ENCODE data around the gene MAX.

Gene MAX

GRCh38 chr14:65054471-65055085 lies 47.7 kb downstream of the MAX start:
- no peak for TF ChIP-seq CTCF (IDR thresholded peaks at IDR 0.05; ENCODE audit: low read depth, low read length)
- no peak overlapping the region for H3K4me3 ChIP-seq (ENCODE audit: low read depth, low read length)

- TF ChIP-seq CTCF (IDR thresholded peaks at IDR 0.05; ENCODE audit: low read depth, low read length): no peak
- H3K4me3 ChIP-seq (ENCODE audit: low read depth, low read length): no peak overlapping the region
Measured at GRCh38 chr14:65053466-65053865, 48.9 kb downstream of the MAX start.

GRCh38 chr14:65052832-65053231 lies 49.5 kb downstream of the MAX start:
- no peak for TF ChIP-seq CTCF (IDR thresholded peaks at IDR 0.05; ENCODE audit: low read depth, low read length)
- H3K4me3 ChIP-seq (ENCODE audit: low read depth, low read length): no peak overlapping the region

GRCh38 chr14:65045709-65046108 lies 56.6 kb downstream of the MAX start:
- no peak for TF ChIP-seq CTCF (IDR thresholded peaks at IDR 0.05; ENCODE audit: low read depth, low read length)
- no peak overlapping the region for H3K4me3 ChIP-seq (ENCODE audit: low read depth, low read length)

- no peak overlapping the region for H3K4me3 ChIP-seq (ENCODE audit: low read depth, low read length)
- TF ChIP-seq CTCF (IDR thresholded peaks at IDR 0.05; ENCODE audit: low read depth, low read length): no peak
Measured at GRCh38 chr14:65045006-65045405, 57.3 kb downstream of the MAX start.

GRCh38 chr14:65044596-65044959 lies 57.7 kb downstream of the MAX start:
- no peak for TF ChIP-seq CTCF (IDR thresholded peaks at IDR 0.05; ENCODE audit: low read depth, low read length)
- H3K4me3 ChIP-seq (ENCODE audit: low read depth, low read length): no peak overlapping the region

GRCh38 chr14:65043893-65044595 lies 58.3 kb downstream of the MAX start:
- H3K4me3 ChIP-seq (ENCODE audit: low read depth, low read length): no peak overlapping the region
- TF ChIP-seq CTCF (IDR thresholded peaks at IDR 0.05; ENCODE audit: low read depth, low read length): no peak

Data from WI38 (cell line).